Activated T-cell treated with anti-CD3 and anti-CD28 coated beads, Interleukin-2, amount 50 U/mL, for 4 hours (primary cell): Measurements from ENCODE around the gene CDKN1C. TPM values are rescaled to one million over a fixed set of nuclear protein-coding genes. Genes with fewer than 3 reads are reported as not detected.
"Not testable (repeated sequence)": the region's sequence is repeated elsewhere in the genome, so short reads cannot be mapped to it uniquely, and the experiment has no call there.

Source experiments
- ATAC-seq, 2 donors: fragments of 200-7000 bp; cut with Tn5 transposase; one replicate each; pipeline ENCODE4 v1.10.0; 2021
- DNase-seq: peaks from one replicate; pipeline ENCODE4 v3.0.0-alpha.2; 2020
- H3K27me3 Mint-ChIP-seq: one replicate; pipeline ENCODE4 v1.8.0; 2021; ENCODE audit warnings: low read depth, mixed read lengths
- H3K36me3 Mint-ChIP-seq: one replicate; pipeline ENCODE4 v1.8.0; 2022; ENCODE audit warnings: mixed read lengths; ENCODE audit not compliant: insufficient read depth
- H3K4me1 Mint-ChIP-seq: one replicate; pipeline ENCODE4 v1.8.0; 2021; ENCODE audit warnings: low read depth, mixed read lengths
- H3K4me3 Mint-ChIP-seq: one replicate; pipeline ENCODE4 v1.8.0; 2021; ENCODE audit warnings: mild to moderate bottlenecking, moderate library complexity, mixed read lengths
- H3K9me3 Mint-ChIP-seq: one replicate; pipeline ENCODE4 v1.8.0; 2021; ENCODE audit warnings: mixed read lengths
- total RNA-seq, 3 donors: library from RNA; stranded (reverse); gene quantifications; one replicate each; pipeline ENCODE4 v1.2.1, GENCODE V29; 2021

CDKN1C gene
- total RNA-seq, 3 donors from 2014 or later = 0.71 to 1.0 (median 0.76) TPM

GRCh38 chr11:2916114-2916891 is 30.7 kb upstream of the CDKN1C start:
- H3K27me3 Mint-ChIP-seq = no peaks in the 10 kb centered on the region
- ATAC-seq (no peak), DNase-seq (no peak)
- H3K4me3 Mint-ChIP-seq = no peak overlapping the region
- no peaks in the 10 kb centered on the region for H3K36me3 Mint-ChIP-seq
- peaks cover 12% of the 10 kb centered on the region for H3K4me1 Mint-ChIP-seq
- no peaks in the 10 kb centered on the region for H3K9me3 Mint-ChIP-seq

- no peak overlapping the region for H3K4me3 Mint-ChIP-seq
- ATAC-seq (no peak), DNase-seq (no peak)
- no peaks in the 10 kb centered on the region for H3K36me3 Mint-ChIP-seq
- H3K27me3 Mint-ChIP-seq = no peaks in the 10 kb centered on the region
- H3K9me3 Mint-ChIP-seq = no peaks in the 10 kb centered on the region
- H3K4me1 Mint-ChIP-seq = peaks cover 12% of the 10 kb centered on the region
Measured at GRCh38 chr11:2915473-2915872, 29.9 kb upstream of the CDKN1C start.

- no peaks in the 10 kb centered on the region for H3K9me3 Mint-ChIP-seq
- no peak overlapping the region for H3K4me3 Mint-ChIP-seq
- ATAC-seq = no peak
- H3K36me3 Mint-ChIP-seq = no peaks in the 10 kb centered on the region
- peaks cover 12% of the 10 kb centered on the region for H3K4me1 Mint-ChIP-seq
- H3K27me3 Mint-ChIP-seq = no peaks in the 10 kb centered on the region
- no peak for DNase-seq
Measured at GRCh38 chr11:2914455-2915195, 29.1 kb upstream of the CDKN1C start.

- no peaks in the 10 kb centered on the region for H3K36me3 Mint-ChIP-seq
- no peak for ATAC-seq
- no peak overlapping the region for H3K4me3 Mint-ChIP-seq
- no peak for DNase-seq
- no peaks in the 10 kb centered on the region for H3K9me3 Mint-ChIP-seq
- no peaks in the 10 kb centered on the region for H3K27me3 Mint-ChIP-seq
- H3K4me1 Mint-ChIP-seq = peaks cover 12% of the 10 kb centered on the region
Measured at GRCh38 chr11:2913776-2914175, 28.2 kb upstream of the CDKN1C start.

GRCh38 chr11:2913019-2913431 is 27.4 kb upstream of the CDKN1C start:
- peaks cover 12% of the 10 kb centered on the region for H3K4me1 Mint-ChIP-seq
- no peaks in the 10 kb centered on the region for H3K36me3 Mint-ChIP-seq
- DNase-seq = no peak
- peak in 1 of 2 donors; percentile 18 for ATAC-seq
- no peak overlapping the region for H3K4me3 Mint-ChIP-seq
- no peaks in the 10 kb centered on the region for H3K27me3 Mint-ChIP-seq
- no peaks in the 10 kb centered on the region for H3K9me3 Mint-ChIP-seq

GRCh38 chr11:2912498-2912897 is 26.9 kb upstream of the CDKN1C start:
- Mint-ChIP-seq H3K4me1 (peaks cover 12% of the 10 kb centered on the region), H3K9me3 (no peaks in the 10 kb centered on the region), H3K36me3 (no peaks in the 10 kb centered on the region), H3K27me3 (no peaks in the 10 kb centered on the region), H3K4me3 (no peak overlapping the region)
- ATAC-seq (peak; percentile 28 to 64), DNase-seq (no peak)

- H3K36me3 Mint-ChIP-seq = no peaks in the 10 kb centered on the region
- no peaks in the 10 kb centered on the region for H3K9me3 Mint-ChIP-seq
- no peak for DNase-seq
- H3K27me3 Mint-ChIP-seq = no peaks in the 10 kb centered on the region
- no peak for ATAC-seq
- peaks cover 12% of the 10 kb centered on the region for H3K4me1 Mint-ChIP-seq
- no peak overlapping the region for H3K4me3 Mint-ChIP-seq
Measured at GRCh38 chr11:2911785-2912391, 26.3 kb upstream of the CDKN1C start.

- no peaks in the 10 kb centered on the region for H3K36me3 Mint-ChIP-seq
- H3K4me3 Mint-ChIP-seq = no peak overlapping the region
- DNase-seq = no peak
- no peak for ATAC-seq
- no peaks in the 10 kb centered on the region for H3K27me3 Mint-ChIP-seq
- H3K9me3 Mint-ChIP-seq = no peaks in the 10 kb centered on the region
- peaks cover 12% of the 10 kb centered on the region for H3K4me1 Mint-ChIP-seq
Measured at GRCh38 chr11:2911088-2911784, 25.7 kb upstream of the CDKN1C start.

GRCh38 chr11:2910401-2910955 is 24.9 kb upstream of the CDKN1C start:
- H3K4me1 Mint-ChIP-seq = peaks cover 12% of the 10 kb centered on the region
- no peaks in the 10 kb centered on the region for H3K27me3 Mint-ChIP-seq
- no peak for ATAC-seq
- no peaks in the 10 kb centered on the region for H3K9me3 Mint-ChIP-seq
- H3K36me3 Mint-ChIP-seq = peaks cover 6% of the 10 kb centered on the region
- no peak overlapping the region for H3K4me3 Mint-ChIP-seq
- DNase-seq = no peak

GRCh38 chr11:2909133-2909902 is 23.7 kb upstream of the CDKN1C start:
- H3K9me3 Mint-ChIP-seq = peaks cover 4% of the 10 kb centered on the region
- H3K27me3 Mint-ChIP-seq = no peaks in the 10 kb centered on the region
- DNase-seq (no peak), ATAC-seq (no peak)
- peaks cover 12% of the 10 kb centered on the region for H3K4me1 Mint-ChIP-seq
- H3K4me3 Mint-ChIP-seq = no peak overlapping the region
- H3K36me3 Mint-ChIP-seq = peaks cover 12% of the 10 kb centered on the region

GRCh38 chr11:2908130-2908529 is 22.6 kb upstream of the CDKN1C start:
- Mint-ChIP-seq H3K36me3 (peaks cover 12% of the 10 kb centered on the region), H3K4me3 (no peak overlapping the region), H3K9me3 (peaks cover 4% of the 10 kb centered on the region), H3K27me3 (no peaks in the 10 kb centered on the region), H3K4me1 (peaks cover 10% of the 10 kb centered on the region)
- DNase-seq = no peak
- no peak for ATAC-seq

- not testable (repeated sequence) for ATAC-seq, DNase-seq, H3K9me3 Mint-ChIP-seq, H3K27me3 Mint-ChIP-seq, H3K4me3 Mint-ChIP-seq
- H3K4me1 Mint-ChIP-seq = peaks cover 14% of the 10 kb centered on the region
- H3K36me3 Mint-ChIP-seq = peaks cover 12% of the 10 kb centered on the region
Measured at GRCh38 chr11:2905299-2905698, 19.7 kb upstream of the CDKN1C start.

- no peak for DNase-seq
- peaks cover 4% of the 10 kb centered on the region for H3K9me3 Mint-ChIP-seq
- H3K27me3 Mint-ChIP-seq = no peaks in the 10 kb centered on the region
- no peak for ATAC-seq
- peak overlapping the region; percentile 11 for H3K4me3 Mint-ChIP-seq
- H3K4me1 Mint-ChIP-seq = peaks cover 22% of the 10 kb centered on the region
- H3K36me3 Mint-ChIP-seq = peaks cover 12% of the 10 kb centered on the region
Measured at GRCh38 chr11:2904153-2905052, 18.8 kb upstream of the CDKN1C start.
